IPS-18c (cell line): Measurements from ENCODE around the gene HOXB7.

Experiments used
- H3K4me3 ChIP-seq: 2 replicates; pipeline ENCODE4 v1.7.0; 2013; ENCODE audit warnings: low read depth, mild to moderate bottlenecking, low read length, moderate library complexity; ENCODE audit not compliant: insufficient read depth
- H3K9me3 ChIP-seq: one replicate; pipeline ENCODE4 v1.6.1; 2013; ENCODE audit warnings: mild to moderate bottlenecking, low read length, moderate library complexity; ENCODE audit not compliant: control insufficient read depth, insufficient read depth

HOXB7 gene

GRCh38 chr17:48558057-48558830, 52.6 kb downstream of the HOXB7 start:
- Histone ChIP-seq H3K4me3 (no peak overlapping the region), H3K9me3 (no peaks in the 10 kb centered on the region)
